CD4-positive, alpha-beta T cell treated with Interleukin-21 for 1 hour (primary cell): ENCODE measurements around the gene USP5.
A peak's percentile ranks its signal among the peaks of the same experiment; 100 is the strongest.

ENCODE experiments used
- DNase-seq: peaks from one replicate; pipeline ENCODE4 v3.0.0-alpha.2; 2020

USP5 gene, protein sequence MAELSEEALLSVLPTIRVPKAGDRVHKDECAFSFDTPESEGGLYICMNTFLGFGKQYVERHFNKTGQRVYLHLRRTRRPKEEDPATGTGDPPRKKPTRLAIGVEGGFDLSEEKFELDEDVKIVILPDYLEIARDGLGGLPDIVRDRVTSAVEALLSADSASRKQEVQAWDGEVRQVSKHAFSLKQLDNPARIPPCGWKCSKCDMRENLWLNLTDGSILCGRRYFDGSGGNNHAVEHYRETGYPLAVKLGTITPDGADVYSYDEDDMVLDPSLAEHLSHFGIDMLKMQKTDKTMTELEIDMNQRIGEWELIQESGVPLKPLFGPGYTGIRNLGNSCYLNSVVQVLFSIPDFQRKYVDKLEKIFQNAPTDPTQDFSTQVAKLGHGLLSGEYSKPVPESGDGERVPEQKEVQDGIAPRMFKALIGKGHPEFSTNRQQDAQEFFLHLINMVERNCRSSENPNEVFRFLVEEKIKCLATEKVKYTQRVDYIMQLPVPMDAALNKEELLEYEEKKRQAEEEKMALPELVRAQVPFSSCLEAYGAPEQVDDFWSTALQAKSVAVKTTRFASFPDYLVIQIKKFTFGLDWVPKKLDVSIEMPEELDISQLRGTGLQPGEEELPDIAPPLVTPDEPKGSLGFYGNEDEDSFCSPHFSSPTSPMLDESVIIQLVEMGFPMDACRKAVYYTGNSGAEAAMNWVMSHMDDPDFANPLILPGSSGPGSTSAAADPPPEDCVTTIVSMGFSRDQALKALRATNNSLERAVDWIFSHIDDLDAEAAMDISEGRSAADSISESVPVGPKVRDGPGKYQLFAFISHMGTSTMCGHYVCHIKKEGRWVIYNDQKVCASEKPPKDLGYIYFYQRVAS

DNA sequence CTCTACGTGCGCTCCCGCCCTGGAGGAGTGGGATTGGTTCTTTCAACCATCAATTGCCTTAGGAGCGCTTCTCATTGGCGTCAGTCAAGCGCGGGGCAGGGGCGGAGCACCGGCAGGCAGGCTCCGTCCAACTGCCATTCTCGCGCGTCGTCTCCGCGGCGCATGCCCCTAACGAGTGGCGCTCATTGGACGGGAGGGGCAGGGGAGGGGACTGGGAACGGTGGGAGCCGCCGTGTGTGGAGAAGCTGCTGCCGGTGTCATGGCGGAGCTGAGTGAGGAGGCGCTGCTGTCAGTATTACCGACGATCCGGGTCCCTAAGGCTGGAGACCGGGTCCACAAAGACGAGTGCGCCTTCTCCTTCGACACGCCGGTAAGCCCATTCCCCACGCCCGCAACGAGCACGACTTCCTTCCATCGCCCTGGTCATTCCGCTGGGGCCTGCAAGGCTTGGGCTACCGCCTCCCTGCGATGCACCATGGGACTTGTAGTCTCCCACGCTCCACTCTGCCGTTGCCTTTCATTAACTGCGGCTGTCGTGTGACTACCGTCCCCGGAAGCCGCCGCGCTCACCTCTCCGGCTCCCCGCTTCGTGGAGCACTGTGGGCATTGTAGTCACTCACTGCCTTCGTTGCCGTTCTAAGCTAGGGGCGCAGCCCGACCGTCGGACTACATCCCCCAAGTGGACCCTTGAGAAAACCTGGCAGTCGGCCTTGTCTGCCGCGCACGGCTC, at the start of gene USP5:
USP5 (plus strand) TSS at position 230 of the 730 bp plus-strand sequence; CDS start at position 260, 30 bp downstream.
- DNase-seq: peak; percentile 99

DNA sequence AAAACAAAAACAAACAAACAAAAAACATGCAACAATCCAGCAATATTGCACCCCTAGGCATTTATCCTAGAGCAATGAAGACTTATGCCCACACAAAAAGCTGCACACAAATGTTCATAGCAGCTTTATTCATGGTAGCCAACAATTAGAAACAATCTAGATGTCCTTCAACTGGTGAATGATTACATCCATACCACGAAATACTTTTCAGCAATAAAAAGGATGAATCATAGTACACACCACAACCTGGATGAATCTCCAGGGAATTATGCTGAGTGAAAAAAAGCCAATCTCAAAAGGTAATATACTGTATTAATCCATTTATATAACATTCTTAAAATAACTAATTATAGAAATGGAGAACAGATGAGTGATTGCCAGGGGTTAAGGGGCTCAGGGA, 44.8 kb upstream of the USP5 start:
- no peak for DNase-seq

DNA sequence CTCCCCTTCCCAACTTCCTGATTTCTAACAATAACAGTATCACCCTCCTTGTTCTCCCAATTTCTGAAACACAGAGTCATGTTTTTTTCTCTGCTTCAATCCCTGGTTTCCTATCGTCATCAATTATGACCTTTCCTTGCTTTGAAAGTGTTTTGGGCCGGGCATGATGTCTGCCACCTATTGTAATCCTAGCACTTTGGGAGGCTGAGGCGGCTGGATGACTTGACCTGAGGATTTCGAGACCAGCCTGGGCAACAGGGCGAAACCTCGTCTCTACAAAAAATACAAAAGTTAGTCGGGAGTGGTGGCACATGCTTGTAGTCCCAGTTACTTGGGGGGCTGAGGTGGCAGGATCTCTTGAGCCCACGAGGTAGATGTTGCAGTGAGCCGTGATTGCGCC, 42.9 kb upstream of the USP5 start:
- no peak for DNase-seq

DNA sequence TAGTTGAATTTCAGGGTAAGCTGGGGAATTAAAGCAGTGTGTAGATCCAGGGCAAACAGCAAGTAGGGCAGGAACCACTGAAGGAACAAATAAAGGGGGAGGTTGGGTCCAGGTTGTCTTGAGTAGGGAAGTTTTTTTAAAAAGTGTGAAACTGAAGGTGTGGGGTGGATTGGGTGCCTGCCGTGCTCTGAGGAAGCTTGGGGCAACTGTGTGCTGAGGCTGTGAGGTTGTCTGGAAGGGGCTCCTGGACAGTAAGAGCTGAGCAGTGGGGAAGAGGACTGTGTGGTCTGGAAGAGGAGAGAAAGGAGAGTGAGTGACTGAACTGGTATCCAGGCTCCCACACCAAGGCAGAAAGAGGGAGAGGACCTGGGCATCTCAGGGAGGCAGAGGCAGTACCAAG, 41.2 kb upstream of the USP5 start:
- no peak for DNase-seq

DNA sequence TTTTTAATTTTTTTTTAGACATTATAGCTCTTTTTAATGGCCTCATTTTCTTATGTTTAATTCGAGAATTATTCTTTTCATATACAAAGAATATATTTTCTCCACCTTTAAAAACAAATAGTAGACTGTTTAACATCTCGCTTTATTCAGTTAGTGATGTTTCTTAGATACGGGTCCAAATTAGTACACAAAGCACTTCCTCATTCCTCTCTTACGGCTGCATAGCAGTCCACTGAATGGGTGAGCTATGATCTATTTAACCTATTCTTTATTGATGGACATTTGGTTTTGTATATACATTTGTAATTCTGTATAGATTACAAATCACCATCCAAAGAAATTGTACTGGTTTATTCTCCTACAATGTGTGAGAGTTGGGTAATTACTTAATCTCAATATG, 38.6 kb upstream of the USP5 start:
- no peak for DNase-seq

DNA sequence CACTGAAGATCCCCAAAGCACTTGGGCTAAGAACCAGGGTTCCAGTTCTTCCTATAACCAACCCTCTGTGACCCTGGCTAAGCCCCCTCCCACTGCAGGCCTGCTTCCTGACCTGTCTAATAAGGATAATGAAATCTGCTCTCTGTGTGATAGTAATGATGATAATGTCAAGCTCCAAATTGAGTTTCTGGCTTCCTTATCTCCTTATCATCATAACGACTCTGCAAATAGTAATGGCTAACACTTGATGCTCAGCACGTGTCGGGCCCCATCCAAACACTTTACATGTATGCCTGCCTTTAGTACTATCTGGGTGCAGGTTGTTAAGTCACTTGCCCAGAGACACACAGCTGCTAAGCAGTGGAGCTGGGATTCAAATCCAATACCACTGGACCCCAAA, 35.4 kb upstream of the USP5 start:
- no peak for DNase-seq

DNA sequence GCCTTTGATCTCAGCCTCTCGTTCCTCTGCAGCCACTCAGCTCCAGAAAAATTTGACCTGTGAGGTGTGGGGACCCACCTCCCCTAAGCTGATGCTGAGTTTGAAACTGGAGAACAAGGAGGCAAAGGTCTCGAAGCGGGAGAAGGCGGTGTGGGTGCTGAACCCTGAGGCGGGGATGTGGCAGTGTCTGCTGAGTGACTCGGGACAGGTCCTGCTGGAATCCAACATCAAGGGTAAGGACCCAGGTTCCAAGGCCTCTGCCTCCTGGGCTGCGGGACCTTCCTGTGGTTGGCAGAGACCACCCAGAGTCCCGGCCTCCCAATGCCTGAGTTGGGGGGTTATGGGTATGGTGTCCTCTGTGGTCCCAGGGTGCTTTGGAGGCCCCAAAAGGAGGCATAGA, 34.9 kb upstream of the USP5 start:
- DNase-seq: no peak

DNA sequence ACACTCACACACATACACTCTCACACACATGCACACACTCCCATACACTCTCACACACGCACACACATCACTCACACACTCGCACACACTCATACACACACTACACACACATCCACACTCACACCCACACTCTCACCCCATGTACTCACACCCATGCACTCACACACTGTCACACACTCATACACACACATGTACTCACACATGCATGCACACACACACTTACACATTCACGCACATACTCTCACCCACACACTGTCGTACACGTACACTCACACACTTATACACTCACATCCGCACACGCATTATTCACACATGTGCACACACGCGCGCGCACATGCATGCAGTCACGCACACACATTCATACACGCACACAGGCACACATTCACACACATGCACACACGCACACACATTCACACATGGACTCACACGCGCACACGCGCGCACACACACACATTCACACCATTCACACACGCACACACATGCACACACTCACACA, 34.2 kb upstream of the USP5 start:
- no peak for DNase-seq

DNA sequence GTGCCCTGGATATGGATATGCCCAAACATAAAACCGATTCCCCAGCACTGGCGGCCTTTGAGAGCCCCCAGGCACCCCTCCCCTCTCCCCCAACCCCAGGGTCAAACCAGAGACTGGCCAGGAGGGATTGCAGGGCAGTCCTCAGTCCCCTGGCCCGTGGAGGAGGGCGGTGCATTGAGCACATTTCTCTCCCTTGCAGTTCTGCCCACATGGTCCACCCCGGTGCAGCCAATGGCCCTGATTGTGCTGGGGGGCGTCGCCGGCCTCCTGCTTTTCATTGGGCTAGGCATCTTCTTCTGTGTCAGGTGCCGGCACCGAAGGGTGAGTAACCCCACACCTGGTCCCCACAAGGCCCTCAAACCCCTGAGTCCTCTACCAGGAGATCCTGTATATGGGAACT, 33.7 kb upstream of the USP5 start:
- no peak for DNase-seq

DNA sequence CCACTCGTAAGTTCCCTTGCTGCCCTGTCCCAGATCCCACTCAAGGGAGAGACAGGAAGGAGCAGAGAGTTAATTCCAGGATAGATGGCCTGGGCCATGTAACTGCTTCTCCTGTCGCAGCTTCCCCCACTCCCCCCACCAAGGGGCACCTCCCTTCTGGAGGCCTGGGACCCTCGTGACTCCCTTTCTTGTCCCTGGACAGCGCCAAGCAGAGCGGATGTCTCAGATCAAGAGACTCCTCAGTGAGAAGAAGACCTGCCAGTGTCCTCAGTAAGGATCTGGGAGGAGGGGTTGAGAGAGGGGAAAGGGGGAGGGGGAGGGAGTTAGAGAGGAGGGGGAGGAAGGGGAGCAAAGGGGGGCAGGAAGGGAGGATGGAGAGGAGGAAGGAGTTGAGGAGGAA, 33.3 kb upstream of the USP5 start:
- DNase-seq: no peak

DNA sequence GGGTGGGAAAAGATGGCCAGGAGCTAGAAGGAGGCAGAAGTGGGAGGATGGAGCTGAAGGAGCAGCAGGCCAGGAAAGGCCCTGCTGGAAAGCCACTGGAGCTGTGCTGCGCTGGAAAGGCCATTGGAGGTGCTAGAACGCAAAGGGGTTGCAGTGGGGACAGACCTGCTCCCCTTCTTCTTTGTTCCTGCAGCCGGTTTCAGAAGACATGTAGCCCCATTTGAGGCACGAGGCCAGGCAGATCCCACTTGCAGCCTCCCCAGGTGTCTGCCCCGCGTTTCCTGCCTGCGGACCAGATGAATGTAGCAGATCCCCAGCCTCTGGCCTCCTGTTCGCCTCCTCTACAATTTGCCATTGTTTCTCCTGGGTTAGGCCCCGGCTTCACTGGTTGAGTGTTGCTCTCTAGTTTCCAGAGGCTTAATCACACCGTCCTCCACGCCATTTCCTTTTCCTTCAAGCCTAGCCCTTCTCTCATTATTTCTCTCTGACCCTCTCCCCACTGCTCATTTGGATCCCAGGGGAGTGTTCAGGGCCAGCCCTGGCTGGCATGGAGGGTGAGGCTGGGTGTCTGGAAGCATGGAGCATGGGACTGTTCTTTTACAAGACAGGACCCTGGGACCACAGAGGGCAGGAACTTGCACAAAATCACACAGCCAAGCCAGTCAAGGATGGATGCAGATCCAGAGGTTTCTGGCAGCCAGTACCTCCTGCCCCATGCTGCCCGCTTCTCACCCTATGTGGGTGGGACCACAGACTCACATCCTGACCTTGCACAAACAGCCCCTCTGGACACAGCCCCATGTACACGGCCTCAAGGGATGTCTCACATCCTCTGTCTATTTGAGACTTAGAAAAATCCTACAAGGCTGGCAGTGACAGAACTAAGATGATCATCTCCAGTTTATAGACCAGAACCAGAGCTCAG, 32.6 kb upstream of the USP5 start:
- no peak for DNase-seq

DNA sequence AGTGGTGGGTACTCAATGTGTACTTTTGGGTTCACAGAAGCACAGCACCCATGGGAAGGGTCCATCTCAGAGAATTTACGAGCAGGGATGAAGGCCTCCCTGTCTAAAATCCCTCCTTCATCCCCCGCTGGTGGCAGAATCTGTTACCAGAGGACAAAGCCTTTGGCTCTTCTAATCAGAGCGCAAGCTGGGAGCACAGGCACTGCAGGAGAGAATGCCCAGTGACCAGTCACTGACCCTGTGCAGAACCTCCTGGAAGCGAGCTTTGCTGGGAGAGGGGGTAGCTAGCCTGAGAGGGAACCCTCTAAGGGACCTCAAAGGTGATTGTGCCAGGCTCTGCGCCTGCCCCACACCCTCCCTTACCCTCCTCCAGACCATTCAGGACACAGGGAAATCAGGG, 31.8 kb upstream of the USP5 start:
- DNase-seq: no peak

DNA sequence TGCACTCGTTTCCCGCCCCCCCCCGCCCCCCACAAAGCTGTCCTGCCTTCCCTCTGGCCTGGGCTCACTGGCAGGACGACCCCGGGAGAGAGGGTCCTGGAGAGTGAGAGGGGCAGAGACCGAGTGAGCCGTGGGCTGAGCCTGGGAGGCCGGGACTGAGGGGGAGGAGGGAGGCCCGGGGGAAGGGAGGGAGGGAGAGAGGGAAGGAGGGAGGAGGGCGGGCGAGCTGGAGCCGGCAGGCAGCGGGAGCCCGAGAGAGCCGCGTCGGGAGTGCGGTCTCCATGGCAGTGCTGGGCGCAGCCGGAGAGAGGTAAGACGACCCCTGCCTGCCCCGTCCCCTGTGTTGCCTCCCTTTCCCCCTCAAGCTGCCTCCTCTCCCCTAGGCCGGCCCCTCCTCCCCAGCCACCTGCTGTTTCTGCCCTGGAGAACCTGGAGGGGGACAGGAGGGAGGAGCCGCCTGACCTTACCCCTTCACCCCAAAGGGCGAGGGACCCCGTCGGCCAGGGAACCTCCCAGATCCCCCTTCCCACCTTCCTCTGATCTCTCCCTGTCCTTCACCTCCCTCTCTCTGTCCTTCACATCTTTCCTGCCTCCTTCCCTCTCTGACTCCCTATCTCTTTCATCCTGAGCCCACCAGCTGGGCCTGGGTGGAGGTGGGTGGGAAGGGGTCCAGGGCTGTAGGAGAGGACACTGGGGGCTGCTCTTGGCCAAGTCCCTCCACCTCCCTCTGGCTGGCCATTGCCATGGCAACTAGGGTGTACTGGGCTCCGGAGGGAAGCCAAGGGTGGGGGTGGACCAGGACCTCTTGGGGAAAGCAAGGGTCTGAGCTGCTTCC, 30.1 kb upstream of the USP5 start, which contains the start of gene GPR162:
GPR162 (plus strand) TSS at position 231 of the 835 bp plus-strand sequence. CDS start 2,078 bp downstream, outside the sequence.
- no peak for DNase-seq

DNA sequence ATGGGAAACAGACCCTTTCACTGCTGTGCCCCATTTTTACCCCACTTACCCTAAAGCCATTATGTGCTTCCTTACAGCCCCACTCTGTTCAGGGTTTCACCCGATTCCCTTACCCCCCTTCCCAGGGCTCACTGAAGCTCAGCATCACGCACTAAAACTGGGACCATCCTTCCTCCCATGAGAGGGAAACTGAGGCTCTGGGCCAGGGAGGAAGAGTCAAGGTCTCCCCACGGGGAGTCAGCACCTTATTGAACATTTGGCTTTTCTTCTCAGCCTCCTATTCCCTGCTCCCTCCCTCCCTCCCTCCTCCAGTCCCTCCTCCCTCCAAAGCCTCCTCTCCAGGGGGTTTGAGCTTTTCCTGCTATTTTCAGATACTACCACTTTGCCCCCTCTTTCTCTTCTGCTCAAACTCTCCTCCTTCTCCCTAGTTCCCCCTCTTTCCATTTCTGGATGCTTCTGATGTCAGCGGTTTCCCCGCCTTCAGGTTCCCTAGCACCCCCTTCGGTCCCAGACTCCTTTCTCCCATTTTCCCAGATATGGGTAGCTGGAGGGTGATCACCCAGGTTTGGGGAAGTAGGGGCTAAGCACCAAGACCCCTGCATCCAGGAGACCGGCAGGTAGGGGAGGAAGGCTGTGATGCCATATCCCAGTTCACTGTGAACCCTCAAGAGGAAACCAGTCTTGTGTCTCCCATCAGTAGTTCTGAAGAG, 29.4 kb upstream of the USP5 start:
- DNase-seq: no peak

DNA sequence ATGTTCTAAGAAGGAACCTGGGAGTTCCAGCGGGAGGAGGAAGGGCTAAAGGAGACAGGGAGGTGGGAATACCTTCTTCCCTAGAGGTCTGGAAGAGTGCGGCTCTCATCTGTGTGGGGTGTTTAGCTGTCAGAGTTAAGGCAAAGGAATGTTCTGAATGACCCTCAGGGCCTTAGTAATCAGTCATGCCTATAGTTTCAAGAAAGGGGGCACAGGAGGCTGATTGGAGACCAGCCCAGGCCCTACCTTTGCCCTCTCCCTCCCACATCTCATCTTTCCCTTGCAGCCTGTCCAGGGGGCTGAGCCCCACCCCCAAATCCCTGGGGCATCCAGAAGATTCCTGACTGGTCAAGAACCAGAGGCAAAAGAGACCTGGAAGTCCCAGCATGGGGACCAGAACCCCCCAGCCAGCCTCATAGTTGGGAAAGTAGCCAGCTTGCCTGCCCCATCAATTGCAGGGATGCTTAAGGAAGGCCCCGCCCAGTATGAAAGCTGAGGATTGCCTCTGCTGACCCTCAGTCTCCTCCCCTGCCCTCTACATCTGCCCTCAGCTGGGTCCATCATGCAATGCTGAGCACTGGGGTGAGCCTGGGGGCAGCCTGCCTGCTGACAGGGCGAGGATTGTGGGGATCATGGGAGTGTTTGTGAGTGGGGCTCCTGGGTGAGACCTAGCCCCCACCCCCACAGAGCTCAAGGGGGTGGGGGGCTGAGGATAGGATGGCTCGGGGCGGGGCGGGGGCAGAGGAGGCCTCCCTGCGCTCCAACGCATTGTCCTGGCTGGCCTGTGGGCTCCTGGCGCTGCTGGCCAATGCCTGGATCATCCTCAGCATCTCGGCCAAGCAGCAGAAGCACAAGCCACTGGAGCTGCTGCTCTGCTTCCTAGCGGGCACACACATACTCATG, 28.5 kb upstream of the USP5 start:
- no peak for DNase-seq

DNA sequence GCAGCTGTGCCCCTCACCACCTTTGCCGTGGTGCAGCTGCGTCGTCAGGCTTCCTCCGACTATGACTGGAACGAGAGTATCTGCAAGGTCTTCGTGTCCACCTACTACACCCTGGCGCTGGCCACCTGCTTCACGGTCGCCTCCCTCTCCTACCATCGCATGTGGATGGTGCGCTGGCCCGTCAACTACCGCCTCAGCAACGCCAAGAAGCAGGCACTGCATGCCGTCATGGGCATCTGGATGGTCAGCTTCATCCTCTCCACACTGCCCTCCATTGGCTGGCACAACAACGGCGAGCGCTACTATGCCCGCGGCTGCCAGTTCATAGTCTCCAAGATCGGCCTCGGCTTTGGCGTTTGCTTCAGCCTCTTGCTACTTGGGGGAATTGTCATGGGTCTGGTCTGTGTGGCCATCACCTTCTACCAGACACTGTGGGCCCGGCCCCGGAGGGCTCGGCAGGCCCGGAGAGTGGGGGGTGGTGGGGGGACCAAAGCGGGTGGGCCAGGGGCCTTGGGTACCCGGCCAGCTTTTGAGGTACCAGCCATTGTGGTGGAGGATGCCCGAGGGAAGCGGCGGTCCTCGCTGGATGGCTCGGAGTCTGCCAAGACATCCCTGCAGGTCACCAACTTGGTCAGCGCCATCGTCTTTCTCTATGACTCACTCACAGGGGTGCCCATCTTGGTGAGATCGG, 27.7 kb upstream of the USP5 start:
- no peak for DNase-seq

DNA sequence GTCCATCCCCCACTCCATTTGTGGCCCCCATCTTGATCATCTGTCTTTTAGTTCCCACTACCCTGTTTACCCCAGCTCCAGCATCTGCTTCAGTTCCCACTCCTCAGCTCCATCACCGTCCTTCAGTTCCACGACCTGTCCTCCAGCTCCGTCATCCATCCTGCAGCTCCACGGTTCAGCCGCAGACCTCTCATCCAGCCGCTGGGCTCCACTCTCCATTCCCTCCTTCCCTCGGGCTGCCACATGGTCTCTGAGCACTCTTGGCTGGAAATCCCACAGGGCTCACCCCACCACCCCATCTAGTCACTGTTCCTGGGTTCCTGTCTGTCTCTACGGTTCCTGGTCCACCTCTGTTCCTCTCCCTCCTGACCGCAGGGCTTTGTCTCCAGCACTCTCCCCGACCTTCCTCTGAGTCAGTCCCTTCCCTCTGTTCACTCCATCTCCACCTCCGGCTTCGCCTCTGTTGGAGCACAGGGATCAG, 27.0 kb upstream of the USP5 start:
- DNase-seq: no peak

DNA sequence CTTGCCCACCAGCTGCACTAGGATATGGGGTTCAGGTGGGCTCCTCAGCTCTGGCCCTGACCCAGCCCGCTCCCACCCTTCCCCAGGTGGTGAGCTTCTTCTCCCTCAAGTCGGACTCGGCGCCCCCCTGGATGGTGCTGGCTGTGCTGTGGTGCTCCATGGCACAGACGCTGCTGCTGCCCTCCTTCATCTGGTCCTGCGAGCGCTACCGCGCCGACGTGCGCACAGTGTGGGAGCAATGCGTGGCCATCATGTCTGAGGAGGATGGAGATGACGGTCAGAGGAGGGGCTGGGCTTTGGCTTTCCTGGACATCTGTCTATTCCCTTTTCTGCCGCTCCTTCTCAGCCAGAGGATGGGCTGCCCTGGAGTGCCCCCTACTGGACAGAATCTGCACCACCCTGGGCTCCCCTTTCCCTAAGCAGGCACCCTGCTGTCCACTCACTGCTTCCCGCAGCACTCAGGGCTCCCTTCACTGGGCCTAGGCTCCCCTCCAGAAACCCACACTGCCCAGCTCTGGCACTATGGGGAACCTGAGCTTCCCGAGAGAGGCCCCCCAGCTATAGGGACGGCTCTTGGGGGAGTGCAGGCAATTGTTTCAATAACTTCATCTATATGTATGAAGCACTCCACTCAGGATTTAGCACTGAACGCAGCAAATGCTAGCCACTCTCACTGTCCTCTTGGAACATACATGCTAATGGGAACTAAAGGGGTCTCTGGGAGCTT, 26.4 kb upstream of the USP5 start:
- peak; percentile 80 for DNase-seq
